H9 (cell line): ENCODE data around the gene ANKFY1. TPM values are rescaled to one million over a fixed set of nuclear protein-coding genes. Genes with fewer than 3 reads are reported as not detected.

ENCODE experiments used
- DNase-seq: peaks from one replicate; pipeline ENCODE4 v3.0.0-alpha.2; 2017
- H2AFZ ChIP-seq: one replicate; pipeline ENCODE4 v1.6.1; 2013; ENCODE audit warnings: mild to moderate bottlenecking, low read length, control low read depth, moderate library complexity
- H2AK5ac ChIP-seq: 2 replicates; pipeline ENCODE4 v1.6.1; 2013; ENCODE audit warnings: low read length, control low read depth, mixed read lengths; ENCODE audit not compliant: insufficient read length
- H2BK120ac ChIP-seq: one replicate; pipeline ENCODE4 v1.6.1; 2013; ENCODE audit warnings: low read depth, mild to moderate bottlenecking, low read length, control low read depth, inconsistent platforms; ENCODE audit not compliant: poor library complexity, severe bottlenecking
- H2BK12ac ChIP-seq: 2 replicates; pipeline ENCODE4 v1.6.1; 2013; ENCODE audit warnings: low read length, control low read depth, mixed read lengths, low read depth; ENCODE audit not compliant: insufficient read length
- H2BK15ac ChIP-seq: 2 replicates; pipeline ENCODE4 v1.6.1; 2013; ENCODE audit warnings: low read depth, low read length, control low read depth
- H2BK20ac ChIP-seq: one replicate; pipeline ENCODE4 v1.6.1; 2013; ENCODE audit warnings: low read depth, mild to moderate bottlenecking, low read length, control low read depth, inconsistent platforms; ENCODE audit not compliant: poor library complexity, severe bottlenecking
- H2BK5ac ChIP-seq: 2 replicates; pipeline ENCODE4 v1.6.1; 2013; ENCODE audit warnings: low read length, control low read depth, mixed read lengths; ENCODE audit not compliant: insufficient read length
- H3K14ac ChIP-seq: 2 replicates; pipeline ENCODE4 v1.6.1; 2013; ENCODE audit warnings: low read length, control low read depth; ENCODE audit not compliant: insufficient read depth
- H3K18ac ChIP-seq: 2 replicates; pipeline ENCODE4 v1.6.1; 2013; ENCODE audit warnings: low read depth, mild to moderate bottlenecking, mixed read lengths, low read length, control low read depth; ENCODE audit not compliant: insufficient read length
- H3K23ac ChIP-seq: 2 replicates; pipeline ENCODE4 v1.6.1; 2013; ENCODE audit warnings: low read length, control low read depth, mixed read lengths, low read depth; ENCODE audit not compliant: insufficient read length
- H3K23me2 ChIP-seq: 2 replicates; pipeline ENCODE4 v1.6.1; 2013; ENCODE audit warnings: low read depth, mild to moderate bottlenecking, mixed read lengths, low read length, control low read depth; ENCODE audit not compliant: insufficient read length, poor library complexity, severe bottlenecking
- H3K27ac ChIP-seq: 2 replicates; pipeline ENCODE4 v1.5.1; 2013; ENCODE audit warnings: low read length, control low read depth, mixed read lengths, low read depth; ENCODE audit not compliant: insufficient read length
- H3K27me3 ChIP-seq: 2 replicates; pipeline ENCODE4 v1.6.1; 2013; ENCODE audit warnings: low read length, control low read depth, inconsistent platforms; ENCODE audit not compliant: insufficient read depth
- H3K4ac ChIP-seq: 2 replicates; pipeline ENCODE4 v1.6.1; 2013; ENCODE audit warnings: low read depth, mild to moderate bottlenecking, control low read depth, inconsistent platforms, low read length, moderate library complexity
- H3K4me1 ChIP-seq: 2 replicates; pipeline ENCODE4 v1.6.1; 2013; ENCODE audit warnings: low read length, control low read depth, inconsistent platforms; ENCODE audit not compliant: insufficient read depth
- H3K4me2 ChIP-seq: 2 replicates; pipeline ENCODE4 v1.6.1; 2013; ENCODE audit warnings: low read length, control low read depth, mixed read lengths; ENCODE audit not compliant: insufficient read length, insufficient read depth
- H3K56ac ChIP-seq: 2 replicates; pipeline ENCODE4 v1.6.1; 2013; ENCODE audit warnings: low read depth, mild to moderate bottlenecking, mixed read lengths, low read length, control low read depth; ENCODE audit not compliant: insufficient read length
- H3K79me1 ChIP-seq: 2 replicates; pipeline ENCODE4 v1.6.1; 2013; ENCODE audit warnings: low read depth, mild to moderate bottlenecking, moderate library complexity, low read length, control low read depth, inconsistent platforms; ENCODE audit not compliant: insufficient read depth, poor library complexity, severe bottlenecking
- H3K79me2 ChIP-seq: 2 replicates; pipeline ENCODE4 v1.6.1; 2013; ENCODE audit warnings: low read length, control low read depth, inconsistent platforms; ENCODE audit not compliant: insufficient read depth
- H3K9ac ChIP-seq: 2 replicates; pipeline ENCODE4 v1.6.1; 2013; ENCODE audit warnings: low read length, control low read depth, mixed read lengths; ENCODE audit not compliant: insufficient read length; ENCODE audit errors: extremely low read depth
- H3K9me3 ChIP-seq: one replicate; pipeline ENCODE4 v1.6.1; 2013; ENCODE audit warnings: low read depth, low read length, inconsistent platforms; ENCODE audit not compliant: control insufficient read depth
- H3T11ph ChIP-seq: one replicate; pipeline ENCODE4 v1.6.1; 2013; ENCODE audit warnings: mild to moderate bottlenecking, low read length, control low read depth, inconsistent platforms
- H4K20me1 ChIP-seq: one replicate; pipeline ENCODE4 v1.6.1; 2013; ENCODE audit not compliant: control insufficient read depth, insufficient read length, insufficient read depth
- H4K5ac ChIP-seq: 2 replicates; pipeline ENCODE4 v1.6.1; 2013; ENCODE audit warnings: low read depth, mild to moderate bottlenecking, mixed read lengths, low read length, control low read depth; ENCODE audit not compliant: insufficient read length
- H4K8ac ChIP-seq: replicated peaks from 2 replicates; pipeline ENCODE4 v1.6.1; 2013; ENCODE audit warnings: low read length, control low read depth, mixed read lengths, low read depth; ENCODE audit not compliant: insufficient read length
- H4K91ac ChIP-seq: 2 replicates; pipeline ENCODE4 v1.6.1; 2013; ENCODE audit warnings: low read depth, mild to moderate bottlenecking, moderate library complexity, mixed read lengths, low read length, control low read depth; ENCODE audit not compliant: insufficient read length
- H3K27ac Mint-ChIP-seq, 3 experiments: 2 replicates in 2 of 3; 3 replicates in 1 of 3; pipeline ENCODE4 v1.8.0; 2020 to 2021; ENCODE audit warnings: mixed read lengths in 3 of 3, mild to moderate bottlenecking in 1 of 3, moderate library complexity in 1 of 3
- H3K27me3 Mint-ChIP-seq: 2 replicates; pipeline ENCODE4 v1.8.0; 2021; ENCODE audit warnings: low read depth, mild to moderate bottlenecking, moderate library complexity, mixed read lengths
- H3K36me3 Mint-ChIP-seq, 3 experiments: 2 replicates in 2 of 3; 3 replicates in 1 of 3; pipeline ENCODE4 v1.8.0; 2020 to 2021; ENCODE audit warnings: low read depth in 3 of 3, mixed read lengths in 3 of 3; ENCODE audit not compliant: insufficient read depth in 1 of 3
- H3K4me1 Mint-ChIP-seq, 2 experiments: 2 replicates each; pipeline ENCODE4 v1.8.0; 2020; ENCODE audit warnings: mixed read lengths in 2 of 2
- H3K4me3 Mint-ChIP-seq, 2 experiments: 2 replicates in 1 of 2; 3 replicates in 1 of 2; pipeline ENCODE4 v1.8.0; 2020 to 2021; ENCODE audit warnings: mild to moderate bottlenecking in 2 of 2, mixed read lengths in 2 of 2, moderate library complexity in 1 of 2
- H3K9me3 Mint-ChIP-seq, 2 experiments: 2 replicates in 1 of 2; 3 replicates in 1 of 2; pipeline ENCODE4 v1.8.0; 2020; ENCODE audit warnings: mild to moderate bottlenecking in 2 of 2, mixed read lengths in 2 of 2, moderate library complexity in 1 of 2
- CTCF ChIP-seq: fragments of 200-600 bp; sonication (generic); conservative IDR thresholded peaks from 3 replicates; pipeline ENCODE4 v1.8.0; 2021; ENCODE audit warnings: antibody characterized with exemption, mild to moderate bottlenecking
- total RNA-seq: library from RNA; stranded (reverse); gene quantifications from 2 replicates; pipeline ENCODE4 v1.2.1, GENCODE V29; 2021

The ANKFY1 gene
- total RNA-seq, 1 experiment from 2014 or later, result 51.9 TPM

- Mint-ChIP-seq H3K27me3 (no peaks in the 10 kb centered on the region), H3K36me3 (peaks cover 11 to 51% (median 43%) of the 10 kb centered on the region in 3 experiments; a peak in 6 of 7 replicates), H3K9me3 (no peaks in the 10 kb centered on the region; a peak in 1 of 5 replicates), H3K4me3 (no peak overlapping the region), H3K4me1 (peaks cover 0 to 10% of the 10 kb centered on the region in 2 experiments; a peak in 2 of 4 replicates), H3K27ac (no peak overlapping the region)
- Histone ChIP-seq H4K91ac (no peak overlapping the region), H4K5ac (no peak overlapping the region), H3T11ph (no peak overlapping the region), H3K27me3 (no peaks in the 10 kb centered on the region), H3K79me1 (no peaks in the 10 kb centered on the region), H2BK15ac (no peak overlapping the region), H3K4ac (no peak overlapping the region), H3K4me2 (no peak overlapping the region), H3K23ac (no peak overlapping the region), H2BK20ac (no peak overlapping the region), H3K14ac (no peak overlapping the region), H4K8ac (no peak overlapping the region), H2AK5ac (no peak overlapping the region), H3K18ac (no peak overlapping the region), H3K56ac (no peak overlapping the region), H2BK12ac (no peak overlapping the region), H2BK5ac (no peak overlapping the region), H4K20me1 (no peaks in the 10 kb centered on the region), H3K4me1 (no peaks in the 10 kb centered on the region), H3K9me3 (no peaks in the 10 kb centered on the region), H2AFZ (no peak overlapping the region), H3K79me2 (no peaks in the 10 kb centered on the region), H2BK120ac (no peak overlapping the region), H3K23me2 (no peaks in the 10 kb centered on the region), H3K27ac (no peak overlapping the region), H3K9ac (no peak overlapping the region)
- DNase-seq, result no peak
- no peak for TF ChIP-seq CTCF
Observed at GRCh38 chr17:4234401-4234800, 29.4 kb downstream of the ANKFY1 start.
